GM10266 (cell line): ENCODE results near the gene ETS2.

Experiments used
- DNase-seq: peaks from one replicate; pipeline ENCODE4 v3.0.0; 2012; ENCODE audit errors: extremely low spot score
- CTCF ChIP-seq: IDR thresholded peaks from 2 replicates; pipeline ENCODE4 v1.5.1; 2012; ENCODE audit warnings: mild to moderate bottlenecking, low read depth; ENCODE audit not compliant: control insufficient read depth, insufficient read depth; ENCODE audit errors: missing control alignments

Gene ETS2

GRCh38 chr21:38780879-38781278 is 24.9 kb upstream of the ETS2 start:
- TF ChIP-seq CTCF, result no peak
- DNase-seq, result no peak

GRCh38 chr21:38784458-38785266 is 21.1 kb upstream of the ETS2 start:
- no peak for DNase-seq
- TF ChIP-seq CTCF, result no peak

GRCh38 chr21:38785483-38785882 is 20.2 kb upstream of the ETS2 start:
- no peak for DNase-seq
- no peak for TF ChIP-seq CTCF

GRCh38 chr21:38787016-38787415 is 18.7 kb upstream of the ETS2 start:
- DNase-seq, result no peak
- no peak for TF ChIP-seq CTCF

GRCh38 chr21:38787461-38788274 is 18.1 kb upstream of the ETS2 start:
- no peak for TF ChIP-seq CTCF
- no peak for DNase-seq

GRCh38 chr21:38788275-38788905 is 17.3 kb upstream of the ETS2 start:
- DNase-seq, result no peak
- no peak for TF ChIP-seq CTCF
